ENCODE data around the gene CLC.

The CLC gene

DNA sequence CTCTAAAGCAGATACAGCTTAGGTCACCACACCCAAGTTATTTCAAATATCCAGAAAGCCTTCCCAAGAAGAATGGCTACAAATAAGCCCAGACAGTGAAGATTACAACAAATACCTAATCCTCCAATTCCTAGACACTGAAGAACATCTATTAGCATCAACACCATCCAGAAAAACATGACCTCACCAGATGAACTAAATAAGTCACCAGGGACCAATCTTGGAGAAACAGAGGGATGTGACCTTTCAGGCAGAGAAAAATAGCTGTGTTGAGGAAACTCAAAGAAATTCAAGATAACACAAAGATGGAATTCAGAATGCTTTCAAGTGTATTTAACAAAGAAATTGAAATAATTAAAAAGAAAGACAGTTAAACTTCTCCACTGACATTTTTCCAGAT, 15.0 kb upstream of the CLC start:
- H3K4me1 ChIP-seq (ENCODE audit: control insufficient read depth in 1 of 2, insufficient read depth in 2 of 2, low read length in 2 of 2): no peaks in the 10 kb centered on the region
- no peak overlapping the region for H3K4me3 ChIP-seq (ENCODE audit: low read depth in 1 of 2, low read length in 2 of 2)
- H3K27me3 ChIP-seq (ENCODE audit: control insufficient read depth in 1 of 2, insufficient read depth in 2 of 2, low read length in 2 of 2): no peaks in the 10 kb centered on the region
- no peak overlapping the region for H3K9ac ChIP-seq (ENCODE audit: low read depth in 1 of 2, low read length in 2 of 2)
- H3K27ac ChIP-seq (ENCODE audit: low read depth, low read length): no peak overlapping the region
- no peaks in the 10 kb centered on the region for H3K36me3 ChIP-seq (ENCODE audit: control insufficient read depth in 1 of 2, insufficient read depth in 2 of 2, low read length in 2 of 2)
- no peaks in the 10 kb centered on the region for H3K9me3 ChIP-seq (ENCODE audit: control insufficient read depth in 1 of 2, low read length in 2 of 2)

DNA sequence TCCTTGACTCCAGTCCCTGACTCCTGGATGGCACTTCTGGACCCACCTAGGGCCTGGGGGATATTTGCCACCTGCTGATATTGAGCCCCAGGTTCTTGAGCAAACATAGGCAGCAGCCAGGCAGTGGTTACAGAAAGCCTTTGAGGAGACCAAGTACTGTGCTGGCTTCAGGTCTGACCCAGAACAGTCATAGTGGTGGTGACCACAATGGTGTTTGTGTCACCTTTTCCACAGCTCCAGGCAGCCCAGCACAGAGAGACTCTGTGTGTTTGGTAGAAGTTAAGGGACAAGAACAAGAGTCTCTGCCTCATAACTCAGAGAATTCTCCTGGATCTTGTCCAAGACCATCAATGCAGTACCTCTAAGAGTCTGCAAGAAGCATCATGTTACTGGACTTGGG, 14.6 kb upstream of the CLC start:
- H3K4me1 ChIP-seq (ENCODE audit: control insufficient read depth in 1 of 2, insufficient read depth in 2 of 2, low read length in 2 of 2): no peaks in the 10 kb centered on the region
- no peaks in the 10 kb centered on the region for H3K9me3 ChIP-seq (ENCODE audit: control insufficient read depth in 1 of 2, low read length in 2 of 2)
- H3K4me3 ChIP-seq (ENCODE audit: low read depth in 1 of 2, low read length in 2 of 2): no peak overlapping the region
- no peaks in the 10 kb centered on the region for H3K27me3 ChIP-seq (ENCODE audit: control insufficient read depth in 1 of 2, insufficient read depth in 2 of 2, low read length in 2 of 2)
- H3K9ac ChIP-seq (ENCODE audit: low read depth in 1 of 2, low read length in 2 of 2): no peak overlapping the region
- no peaks in the 10 kb centered on the region for H3K36me3 ChIP-seq (ENCODE audit: control insufficient read depth in 1 of 2, insufficient read depth in 2 of 2, low read length in 2 of 2)
- no peak overlapping the region for H3K27ac ChIP-seq (ENCODE audit: low read depth, low read length)

DNA sequence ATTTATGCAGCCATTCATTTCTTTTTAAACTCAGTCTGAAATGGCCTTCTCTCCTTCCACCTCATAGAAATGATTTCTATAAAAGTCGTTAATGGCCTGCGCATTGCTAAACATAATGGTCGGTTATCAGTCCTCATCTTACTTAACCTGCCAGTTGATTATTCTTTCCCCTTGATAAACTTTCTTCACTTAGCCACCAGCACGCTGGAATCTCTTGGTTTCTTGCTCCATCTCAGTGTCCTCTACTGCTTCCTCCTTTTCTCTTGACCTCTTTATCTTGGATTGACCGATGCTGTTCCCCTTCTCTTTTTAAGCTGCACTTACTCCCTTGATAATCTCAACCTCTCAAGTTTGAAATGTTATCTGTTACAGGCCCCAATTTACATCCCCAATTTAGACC, 12.2 kb upstream of the CLC start:
- Histone ChIP-seq H3K4me1 (ENCODE audit: control insufficient read depth in 1 of 2, insufficient read depth in 2 of 2, low read length in 2 of 2) (no peaks in the 10 kb centered on the region), H3K9ac (ENCODE audit: low read depth in 1 of 2, low read length in 2 of 2) (no peak overlapping the region), H3K4me3 (ENCODE audit: low read depth in 1 of 2, low read length in 2 of 2) (no peak overlapping the region), H3K9me3 (ENCODE audit: control insufficient read depth in 1 of 2, low read length in 2 of 2) (no peaks in the 10 kb centered on the region), H3K27me3 (ENCODE audit: control insufficient read depth in 1 of 2, insufficient read depth in 2 of 2, low read length in 2 of 2) (no peaks in the 10 kb centered on the region), H3K27ac (ENCODE audit: low read depth, low read length) (no peak overlapping the region), H3K36me3 (ENCODE audit: control insufficient read depth in 1 of 2, insufficient read depth in 2 of 2, low read length in 2 of 2) (no peaks in the 10 kb centered on the region)

DNA sequence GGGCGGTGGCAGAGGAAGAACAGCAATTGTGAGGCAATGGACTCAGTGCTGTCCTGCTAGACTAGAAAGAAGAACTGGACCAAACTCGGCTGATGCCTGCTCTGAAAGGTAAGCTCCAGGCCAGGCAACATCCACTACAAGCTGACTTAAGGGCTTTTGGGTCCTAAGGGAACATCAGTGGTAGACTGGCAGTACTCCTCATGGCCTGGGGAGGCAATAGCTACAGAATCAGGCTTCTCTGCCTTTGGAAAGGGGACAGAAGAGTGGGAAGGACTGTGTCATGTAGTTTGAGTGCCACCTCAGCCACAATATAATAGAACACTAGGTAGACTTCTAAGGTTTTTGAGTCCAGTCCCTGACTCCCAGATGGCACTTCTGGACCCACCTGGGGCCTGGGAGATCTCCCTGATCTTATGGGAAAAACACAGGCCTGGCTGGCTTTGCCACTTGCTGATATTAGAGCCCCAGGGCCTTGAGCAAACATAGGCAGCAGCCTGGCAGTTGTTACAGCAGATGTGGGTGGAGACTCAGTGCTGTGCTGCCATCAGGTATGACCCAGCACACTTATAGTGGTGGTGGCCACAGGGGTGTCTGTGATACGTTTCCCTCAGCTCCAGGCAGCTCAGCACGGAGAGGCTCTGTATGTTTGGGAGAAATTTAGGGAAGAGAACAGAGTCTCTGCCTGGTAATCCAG, 9.2 kb upstream of the CLC start:
- no peaks in the 10 kb centered on the region for H3K9me3 ChIP-seq (ENCODE audit: control insufficient read depth in 1 of 2, low read length in 2 of 2)
- no peaks in the 10 kb centered on the region for H3K4me1 ChIP-seq (ENCODE audit: control insufficient read depth in 1 of 2, insufficient read depth in 2 of 2, low read length in 2 of 2)
- H3K9ac ChIP-seq (ENCODE audit: low read depth in 1 of 2, low read length in 2 of 2): no peak overlapping the region
- no peak overlapping the region for H3K4me3 ChIP-seq (ENCODE audit: low read depth in 1 of 2, low read length in 2 of 2)
- no peaks in the 10 kb centered on the region for H3K27me3 ChIP-seq (ENCODE audit: control insufficient read depth in 1 of 2, insufficient read depth in 2 of 2, low read length in 2 of 2)
- H3K27ac ChIP-seq (ENCODE audit: low read depth, low read length): no peak overlapping the region
- no peaks in the 10 kb centered on the region for H3K36me3 ChIP-seq (ENCODE audit: control insufficient read depth in 1 of 2, insufficient read depth in 2 of 2, low read length in 2 of 2)

DNA sequence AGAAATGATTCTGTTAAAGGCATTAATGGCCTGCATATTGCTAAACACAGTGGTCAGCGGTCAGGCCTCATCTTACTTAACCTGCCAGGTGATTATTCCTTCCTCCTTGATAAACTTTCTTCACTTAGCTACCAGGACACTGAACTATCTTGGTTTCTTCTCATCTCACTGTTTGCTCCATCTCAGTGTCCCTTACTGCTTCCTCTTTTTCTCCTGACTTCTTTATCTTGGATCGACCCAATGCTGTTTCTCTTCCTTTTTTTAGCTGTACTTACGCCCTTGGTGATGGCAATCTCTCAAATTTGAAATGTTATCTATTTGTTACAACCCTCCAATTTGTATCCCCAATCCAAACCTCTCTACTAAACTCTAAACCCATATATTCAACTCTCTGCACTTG, 7.8 kb upstream of the CLC start:
- Histone ChIP-seq H3K27ac (ENCODE audit: low read depth, low read length) (no peak overlapping the region), H3K9me3 (ENCODE audit: control insufficient read depth in 1 of 2, low read length in 2 of 2) (no peaks in the 10 kb centered on the region), H3K36me3 (ENCODE audit: control insufficient read depth in 1 of 2, insufficient read depth in 2 of 2, low read length in 2 of 2) (no peaks in the 10 kb centered on the region), H3K4me3 (ENCODE audit: low read depth in 1 of 2, low read length in 2 of 2) (no peak overlapping the region), H3K4me1 (ENCODE audit: control insufficient read depth in 1 of 2, insufficient read depth in 2 of 2, low read length in 2 of 2) (no peaks in the 10 kb centered on the region), H3K9ac (ENCODE audit: low read depth in 1 of 2, low read length in 2 of 2) (no peak overlapping the region), H3K27me3 (ENCODE audit: control insufficient read depth in 1 of 2, insufficient read depth in 2 of 2, low read length in 2 of 2) (no peaks in the 10 kb centered on the region)

DNA sequence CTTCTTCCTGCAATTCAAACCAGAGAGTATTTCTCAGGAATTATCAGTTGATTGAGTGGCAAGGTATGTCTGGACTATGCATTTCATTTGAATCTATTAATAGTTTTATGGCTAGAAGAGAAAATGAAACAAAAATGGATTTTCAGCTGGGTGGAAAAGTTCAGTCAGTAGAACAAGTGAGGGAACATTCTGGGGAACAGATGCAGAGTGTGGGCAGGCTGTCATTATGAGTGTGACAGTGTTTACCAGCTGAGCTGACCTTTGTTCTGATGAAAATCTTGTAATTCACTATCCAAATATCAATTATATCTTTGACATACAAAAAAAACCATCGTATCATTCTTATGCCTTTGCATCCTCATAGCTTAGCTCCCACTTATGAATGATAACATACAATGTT, 2.6 kb upstream of the CLC start:
- Histone ChIP-seq H3K4me3 (ENCODE audit: low read depth in 1 of 2, low read length in 2 of 2) (no peak overlapping the region), H3K36me3 (ENCODE audit: control insufficient read depth in 1 of 2, insufficient read depth in 2 of 2, low read length in 2 of 2) (no peaks in the 10 kb centered on the region), H3K9ac (ENCODE audit: low read depth in 1 of 2, low read length in 2 of 2) (no peak overlapping the region), H3K27me3 (ENCODE audit: control insufficient read depth in 1 of 2, insufficient read depth in 2 of 2, low read length in 2 of 2) (peaks cover 0 to 4% of the 10 kb centered on the region in 2 donors), H3K9me3 (ENCODE audit: control insufficient read depth in 1 of 2, low read length in 2 of 2) (no peaks in the 10 kb centered on the region), H3K27ac (ENCODE audit: low read depth, low read length) (no peak overlapping the region), H3K4me1 (ENCODE audit: control insufficient read depth in 1 of 2, insufficient read depth in 2 of 2, low read length in 2 of 2) (no peaks in the 10 kb centered on the region)

DNA sequence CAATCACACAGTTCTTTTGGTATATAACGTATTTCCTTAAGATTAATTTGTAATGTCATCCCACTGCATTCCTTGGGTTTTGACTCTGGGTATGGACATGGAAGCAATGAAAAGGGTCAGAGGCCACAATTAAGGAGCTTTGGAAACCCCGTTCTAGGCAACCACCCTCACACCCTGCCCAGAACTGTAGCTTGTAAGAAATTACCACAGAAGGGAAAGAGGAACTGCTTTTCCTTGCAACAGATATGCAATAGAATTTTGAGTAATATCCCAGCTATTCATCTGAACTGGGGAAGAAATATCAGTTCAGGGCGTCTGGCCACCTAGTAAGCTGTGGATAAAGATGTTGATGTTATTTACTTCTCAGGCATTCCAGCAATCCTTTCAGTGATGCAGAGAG, 985 bp upstream of the CLC start:
- H3K4me3 ChIP-seq (ENCODE audit: low read depth in 1 of 2, low read length in 2 of 2): no peak overlapping the region
- H3K36me3 ChIP-seq (ENCODE audit: control insufficient read depth in 1 of 2, insufficient read depth in 2 of 2, low read length in 2 of 2): no peaks in the 10 kb centered on the region
- H3K9ac ChIP-seq (ENCODE audit: low read depth in 1 of 2, low read length in 2 of 2): no peak overlapping the region
- no peak overlapping the region for H3K27ac ChIP-seq (ENCODE audit: low read depth, low read length)
- no peaks in the 10 kb centered on the region for H3K4me1 ChIP-seq (ENCODE audit: control insufficient read depth in 1 of 2, insufficient read depth in 2 of 2, low read length in 2 of 2)
- H3K9me3 ChIP-seq (ENCODE audit: control insufficient read depth in 1 of 2, low read length in 2 of 2): no peaks in the 10 kb centered on the region
- H3K27me3 ChIP-seq (ENCODE audit: control insufficient read depth in 1 of 2, insufficient read depth in 2 of 2, low read length in 2 of 2): peaks cover 0 to 4% of the 10 kb centered on the region in 2 donors

DNA sequence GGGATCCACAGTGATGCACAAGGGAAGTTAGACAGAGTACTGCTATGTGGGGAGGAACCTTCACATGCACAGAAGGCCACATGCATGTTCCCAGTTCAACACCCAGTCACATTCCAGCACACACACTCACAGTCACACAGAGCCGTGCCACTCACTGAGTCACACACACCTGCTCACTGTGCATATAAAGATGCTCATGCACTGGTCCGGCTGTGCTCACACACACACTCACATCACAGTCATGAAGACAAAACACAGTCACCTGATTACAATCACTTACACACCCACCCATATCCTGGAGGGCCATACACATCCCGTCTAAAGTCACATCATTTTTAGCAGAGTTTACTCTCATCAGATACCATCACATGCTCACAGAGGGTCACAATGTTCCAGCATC, 478 bp downstream of the CLC start:
- H3K4me1 ChIP-seq (ENCODE audit: control insufficient read depth in 1 of 2, insufficient read depth in 2 of 2, low read length in 2 of 2): no peaks in the 10 kb centered on the region
- H3K27ac ChIP-seq (ENCODE audit: low read depth, low read length): no peak overlapping the region
- no peaks in the 10 kb centered on the region for H3K36me3 ChIP-seq (ENCODE audit: control insufficient read depth in 1 of 2, insufficient read depth in 2 of 2, low read length in 2 of 2)
- no peak overlapping the region for H3K9ac ChIP-seq (ENCODE audit: low read depth in 1 of 2, low read length in 2 of 2)
- H3K27me3 ChIP-seq (ENCODE audit: control insufficient read depth in 1 of 2, insufficient read depth in 2 of 2, low read length in 2 of 2): peaks cover 0 to 4% of the 10 kb centered on the region in 2 donors
- no peaks in the 10 kb centered on the region for H3K9me3 ChIP-seq (ENCODE audit: control insufficient read depth in 1 of 2, low read length in 2 of 2)
- peak overlapping the region in 1 of 2 donors; percentile 7 for H3K4me3 ChIP-seq (ENCODE audit: low read depth in 1 of 2, low read length in 2 of 2)

DNA sequence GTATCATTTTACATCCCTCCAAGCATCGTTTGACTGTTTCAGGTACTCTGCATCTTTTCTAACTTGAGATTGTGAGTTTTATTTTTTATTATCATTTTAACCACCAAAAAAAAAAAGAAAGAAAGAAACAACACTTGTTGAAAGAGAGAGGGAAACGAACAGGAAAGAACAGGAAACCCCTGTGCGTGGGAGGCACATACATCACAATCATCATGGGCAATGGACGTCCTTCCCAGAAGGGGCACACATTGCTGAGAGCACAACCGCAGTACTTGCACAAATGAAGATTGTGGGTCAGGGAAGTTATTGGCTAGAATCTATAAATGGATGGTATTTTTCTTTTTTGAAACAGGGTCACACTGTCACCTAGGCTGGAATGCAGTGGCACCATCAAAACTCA, 1.7 kb downstream of the CLC start:
- Histone ChIP-seq H3K9ac (ENCODE audit: low read depth in 1 of 2, low read length in 2 of 2) (no peak overlapping the region), H3K27me3 (ENCODE audit: control insufficient read depth in 1 of 2, insufficient read depth in 2 of 2, low read length in 2 of 2) (peaks cover 0 to 4% of the 10 kb centered on the region in 2 donors), H3K9me3 (ENCODE audit: control insufficient read depth in 1 of 2, low read length in 2 of 2) (no peaks in the 10 kb centered on the region), H3K4me3 (ENCODE audit: low read depth in 1 of 2, low read length in 2 of 2) (no peak overlapping the region), H3K36me3 (ENCODE audit: control insufficient read depth in 1 of 2, insufficient read depth in 2 of 2, low read length in 2 of 2) (no peaks in the 10 kb centered on the region), H3K27ac (ENCODE audit: low read depth, low read length) (no peak overlapping the region), H3K4me1 (ENCODE audit: control insufficient read depth in 1 of 2, insufficient read depth in 2 of 2, low read length in 2 of 2) (no peaks in the 10 kb centered on the region)

DNA sequence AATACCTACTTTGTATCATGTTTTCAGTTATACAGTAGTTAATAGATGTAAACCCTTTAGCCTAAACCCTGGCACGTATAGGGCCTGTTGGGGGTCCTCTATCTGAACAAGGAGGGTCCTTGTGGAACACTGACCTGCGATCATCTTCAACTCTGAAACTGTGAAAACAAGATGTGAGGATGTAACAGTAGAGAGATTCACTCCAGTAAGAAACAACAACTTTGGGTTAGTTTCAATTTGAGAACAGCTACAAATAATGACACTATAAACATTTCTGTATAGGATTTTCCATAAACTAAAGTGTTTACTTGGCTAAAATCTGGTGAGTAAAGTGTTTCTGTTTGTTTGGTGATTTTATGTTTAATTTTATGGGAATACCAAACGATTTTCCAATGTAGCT, 2.1 kb downstream of the CLC start:
- Histone ChIP-seq H3K9ac (ENCODE audit: low read depth in 1 of 2, low read length in 2 of 2) (no peak overlapping the region), H3K9me3 (ENCODE audit: control insufficient read depth in 1 of 2, low read length in 2 of 2) (no peaks in the 10 kb centered on the region), H3K4me1 (ENCODE audit: control insufficient read depth in 1 of 2, insufficient read depth in 2 of 2, low read length in 2 of 2) (no peaks in the 10 kb centered on the region), H3K4me3 (ENCODE audit: low read depth in 1 of 2, low read length in 2 of 2) (no peak overlapping the region), H3K27ac (ENCODE audit: low read depth, low read length) (no peak overlapping the region), H3K27me3 (ENCODE audit: control insufficient read depth in 1 of 2, insufficient read depth in 2 of 2, low read length in 2 of 2) (peaks cover 0 to 4% of the 10 kb centered on the region in 2 donors), H3K36me3 (ENCODE audit: control insufficient read depth in 1 of 2, insufficient read depth in 2 of 2, low read length in 2 of 2) (no peaks in the 10 kb centered on the region)

DNA sequence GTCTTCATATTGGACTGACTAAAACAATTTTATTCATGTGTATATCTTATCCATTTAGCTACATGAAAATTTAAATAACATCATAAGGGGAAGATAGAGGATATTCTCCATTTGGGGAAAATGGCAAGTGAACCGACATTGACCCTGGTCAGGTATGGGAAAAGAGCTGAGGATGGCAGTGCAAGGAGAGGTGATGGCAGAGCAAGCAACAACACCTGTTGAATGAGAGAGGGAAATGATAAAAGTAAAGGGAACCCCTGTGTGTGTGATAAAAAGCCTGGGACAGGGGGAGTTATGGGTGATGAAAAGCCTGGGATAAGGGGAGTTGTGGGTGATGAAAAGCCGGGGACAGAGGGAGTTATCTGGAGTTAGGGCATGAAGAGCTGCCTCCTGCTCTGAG, 4.0 kb downstream of the CLC start:
- H3K4me1 ChIP-seq (ENCODE audit: control insufficient read depth in 1 of 2, insufficient read depth in 2 of 2, low read length in 2 of 2): no peaks in the 10 kb centered on the region
- no peak overlapping the region for H3K9ac ChIP-seq (ENCODE audit: low read depth in 1 of 2, low read length in 2 of 2)
- H3K36me3 ChIP-seq (ENCODE audit: control insufficient read depth in 1 of 2, insufficient read depth in 2 of 2, low read length in 2 of 2): no peaks in the 10 kb centered on the region
- H3K9me3 ChIP-seq (ENCODE audit: control insufficient read depth in 1 of 2, low read length in 2 of 2): no peaks in the 10 kb centered on the region
- H3K27me3 ChIP-seq (ENCODE audit: control insufficient read depth in 1 of 2, insufficient read depth in 2 of 2, low read length in 2 of 2): peaks cover 0 to 2% of the 10 kb centered on the region in 2 donors
- H3K4me3 ChIP-seq (ENCODE audit: low read depth in 1 of 2, low read length in 2 of 2): no peak overlapping the region
- no peak overlapping the region for H3K27ac ChIP-seq (ENCODE audit: low read depth, low read length)

Measured in duodenal mucosa (tissue), 2 donors.